Stomach (tissue), 9 donors: Measurements from ENCODE around the gene ANKRD44. TPM values are rescaled to one million over a fixed set of nuclear protein-coding genes. Genes with fewer than 3 reads are reported as not detected.

Experiments used
- DNase-seq, 2 donors: peaks; one replicate each; pipeline versions ENCODE4 v3.0.0 to v3.0.0-alpha.2; 2013 to 2019
- H3K27ac ChIP-seq, 5 donors: fragments of 200-600 bp in 4 of 5; sonication (generic) in 4 of 5; one replicate each; pipeline ENCODE4 v1.5.1; 2013 to 2019; ENCODE audit warnings: mild to moderate bottlenecking in 1 of 5, moderate library complexity in 1 of 5
- H3K27me3 ChIP-seq, 3 donors: fragments of 200-600 bp; sonication (generic); one replicate each; pipeline ENCODE4 v1.5.1; 2017 to 2019; ENCODE audit warnings: mixed run types in 1 of 3
- H3K36me3 ChIP-seq, 4 donors: fragments of 200-600 bp; sonication (generic); 1 replicate in 3 of 4; 2 replicates in 1 of 4; pipeline ENCODE4 v1.5.1; 2016 to 2019
- H3K4me1 ChIP-seq, 4 donors: fragments of 200-600 bp; sonication (generic); one replicate each; pipeline ENCODE4 v1.5.1; 2016 to 2019
- H3K4me3 ChIP-seq, 4 donors: fragments of 200-600 bp; sonication (generic) in 3 of 4; one replicate each; pipeline ENCODE4 v1.5.1; 2016 to 2019; ENCODE audit warnings: mild to moderate bottlenecking in 1 of 4
- H3K9me3 ChIP-seq, 4 donors: fragments of 200-600 bp; sonication (generic); one replicate each; pipeline ENCODE4 v1.5.1; 2016 to 2019
- EP300 ChIP-seq: sonication (generic); formaldehyde crosslinking; IDR thresholded peaks from one replicate; pipeline ENCODE4 v1.6.1; 2017; ENCODE audit warnings: antibody characterized with exemption
- POLR2A ChIP-seq, 4 donors: fragments of 450-650 bp; IDR thresholded peaks; one replicate each; pipeline ENCODE4 v1.6.1; 2016; ENCODE audit warnings: antibody characterized with exemption in 4 of 4, control low read depth in 2 of 4, mild to moderate bottlenecking in 1 of 4, moderate library complexity in 1 of 4
- POLR2AphosphoS5 ChIP-seq, 3 donors: sonication (generic); formaldehyde crosslinking; IDR thresholded peaks; one replicate each; pipeline ENCODE4 v1.6.1; 2016; ENCODE audit warnings: antibody characterized with exemption in 3 of 3
- WGBS, 5 donors: extraction: QIAGEN DNeasy Blood & Tissue Kit in 3 of 5; methylation state at CpG; one replicate each; pipeline versions ENCODE4 v1.1.5 to v1.1.7; 2013 to 2018; 5-methylcytosine and 5-hydroxymethylcytosine counted together
- intact Hi-C: fragments of 100-400 bp; cut with DNase I; formaldehyde crosslinking; loops from one replicate; pipeline ENCODE4 v1.15.1; 2023; ENCODE audit warnings: low total_unique reads
- polyA plus RNA-seq, 3 donors: library from polyadenylated mRNA; stranded (reverse); fragments of 200-250 nt; gene quantifications; one replicate each; pipeline ENCODE4 v1.2.3, GENCODE V29; 2013
- total RNA-seq, 5 donors: library from RNA; depleted of rRNA; stranded (reverse); fragments of >200 nt; gene quantifications; one replicate each; pipeline versions ENCODE4 v1.1.0 to v1.2.3, GENCODE V29; 2014 to 2016
- TF ChIP-seq, protein P1 (sequence below), 7 experiments: fragments of 450-650 bp in 4 of 7; fragments of 200-600 bp in 3 of 7; sonication (generic) in 3 of 7; IDR thresholded peaks; one replicate each; pipeline ENCODE4 v1.5.1; 2016 to 2019; ENCODE audit warnings: antibody characterized with exemption in 7 of 7, control low read depth in 2 of 7, mild to moderate bottlenecking in 1 of 7
- donor health status: healthy with polysubstance abuse.
- donor health status: Bipolar disorder and iron deficiency.
- donor health status: healthy.

ANKRD44 gene
- total and polyA plus RNA-seq, 8 donors: 1.2 to 58.4 (median 7.0) TPM

DNA sequence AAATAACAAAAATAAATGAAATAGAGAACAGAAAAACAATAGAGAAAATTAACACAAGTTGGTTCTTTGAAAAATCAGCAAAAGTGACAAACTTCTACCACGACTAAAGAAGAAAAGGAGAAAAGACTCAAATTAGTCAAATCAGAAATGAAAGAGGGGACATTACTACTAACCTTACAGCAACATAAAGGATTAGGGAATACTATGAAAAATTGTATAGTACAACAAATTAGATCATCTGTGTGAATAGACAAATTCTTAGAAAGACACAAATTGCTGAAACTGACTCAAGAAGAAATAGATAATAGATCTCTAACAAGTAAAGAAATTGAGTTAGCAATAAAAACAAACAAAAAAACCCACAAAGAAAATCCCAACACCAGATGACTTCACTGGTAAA, 335.6 kb downstream of the ANKRD44 start:
- intact Hi-C loops: no loop called here
- no peaks in the 10 kb centered on the region for H3K27me3 ChIP-seq
- peaks cover 0 to 3% (median 0%) of the 10 kb centered on the region in 4 donors for H3K9me3 ChIP-seq
- no peaks in the 10 kb centered on the region for H3K36me3 ChIP-seq
- no peak for DNase-seq
- 70 to 89% (median 75%) methylated on average over 1 of the region's 1 CpG for WGBS, 5 donors
- H3K4me3 ChIP-seq: no peak overlapping the region
- no peaks in the 10 kb centered on the region for H3K4me1 ChIP-seq
- H3K27ac ChIP-seq: no peak overlapping the region
- TF ChIP-seq POLR2A (IDR thresholded peaks at IDR 0.05): no peak
- TF ChIP-seq EP300: no peak
- TF ChIP-seq, protein P1, sequence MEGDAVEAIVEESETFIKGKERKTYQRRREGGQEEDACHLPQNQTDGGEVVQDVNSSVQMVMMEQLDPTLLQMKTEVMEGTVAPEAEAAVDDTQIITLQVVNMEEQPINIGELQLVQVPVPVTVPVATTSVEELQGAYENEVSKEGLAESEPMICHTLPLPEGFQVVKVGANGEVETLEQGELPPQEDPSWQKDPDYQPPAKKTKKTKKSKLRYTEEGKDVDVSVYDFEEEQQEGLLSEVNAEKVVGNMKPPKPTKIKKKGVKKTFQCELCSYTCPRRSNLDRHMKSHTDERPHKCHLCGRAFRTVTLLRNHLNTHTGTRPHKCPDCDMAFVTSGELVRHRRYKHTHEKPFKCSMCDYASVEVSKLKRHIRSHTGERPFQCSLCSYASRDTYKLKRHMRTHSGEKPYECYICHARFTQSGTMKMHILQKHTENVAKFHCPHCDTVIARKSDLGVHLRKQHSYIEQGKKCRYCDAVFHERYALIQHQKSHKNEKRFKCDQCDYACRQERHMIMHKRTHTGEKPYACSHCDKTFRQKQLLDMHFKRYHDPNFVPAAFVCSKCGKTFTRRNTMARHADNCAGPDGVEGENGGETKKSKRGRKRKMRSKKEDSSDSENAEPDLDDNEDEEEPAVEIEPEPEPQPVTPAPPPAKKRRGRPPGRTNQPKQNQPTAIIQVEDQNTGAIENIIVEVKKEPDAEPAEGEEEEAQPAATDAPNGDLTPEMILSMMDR (IDR thresholded peaks at IDR 0.05): no peak
- TF ChIP-seq POLR2AphosphoS5 (IDR thresholded peaks at IDR 0.05): no peak

DNA sequence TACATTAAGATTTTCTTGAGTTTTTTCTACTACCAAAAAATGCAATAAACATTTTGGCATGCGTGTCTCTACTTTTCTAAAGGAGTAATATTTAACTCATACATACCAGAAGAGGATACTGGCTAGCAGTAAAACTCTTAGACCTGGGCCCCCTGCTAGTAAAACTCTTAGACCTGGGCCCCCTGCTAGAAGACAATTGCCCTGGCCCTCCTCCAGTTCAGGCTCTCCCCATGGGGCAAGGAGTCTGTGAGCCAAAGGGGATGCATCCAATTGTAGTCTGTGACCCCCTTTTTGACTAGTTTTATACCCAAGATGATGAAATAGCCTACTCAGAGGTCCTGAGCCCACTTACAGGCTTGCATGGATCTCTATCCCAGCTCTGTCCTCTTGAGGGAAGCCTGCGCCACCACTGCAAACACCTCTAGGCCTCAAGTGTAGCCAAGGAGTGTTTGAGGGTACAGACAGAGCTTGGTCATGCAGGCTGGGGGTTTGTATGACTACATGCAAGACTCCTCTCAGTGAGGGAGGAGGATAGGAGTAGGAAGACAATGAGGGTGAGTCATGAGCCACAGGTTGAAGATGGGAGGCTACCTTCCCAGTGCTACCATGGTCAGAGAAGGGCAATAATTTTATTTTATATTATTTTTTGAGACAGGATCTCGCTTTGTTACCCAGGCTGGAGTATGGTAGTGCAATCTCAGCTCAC, 338.9 kb downstream of the ANKRD44 start:
- H3K4me3 ChIP-seq: no peak overlapping the region
- no peak for TF ChIP-seq POLR2AphosphoS5 (IDR thresholded peaks at IDR 0.05)
- TF ChIP-seq EP300: no peak
- no peak for TF ChIP-seq POLR2A (IDR thresholded peaks at IDR 0.05)
- TF ChIP-seq, protein P1 (IDR thresholded peaks at IDR 0.05): no peak
- peaks cover 0 to 3% (median 0%) of the 10 kb centered on the region in 4 donors for H3K9me3 ChIP-seq
- peaks cover 0 to 8% (median 2%) of the 10 kb centered on the region in 4 donors for H3K4me1 ChIP-seq
- 60 to 92% (median 73%) methylated on average over 3 of the region's 3 CpGs for WGBS, 5 donors
- DNase-seq: no peak
- intact Hi-C loops: no loop called here
- H3K27ac ChIP-seq: no peak overlapping the region
- no peaks in the 10 kb centered on the region for H3K27me3 ChIP-seq
- no peaks in the 10 kb centered on the region for H3K36me3 ChIP-seq

DNA sequence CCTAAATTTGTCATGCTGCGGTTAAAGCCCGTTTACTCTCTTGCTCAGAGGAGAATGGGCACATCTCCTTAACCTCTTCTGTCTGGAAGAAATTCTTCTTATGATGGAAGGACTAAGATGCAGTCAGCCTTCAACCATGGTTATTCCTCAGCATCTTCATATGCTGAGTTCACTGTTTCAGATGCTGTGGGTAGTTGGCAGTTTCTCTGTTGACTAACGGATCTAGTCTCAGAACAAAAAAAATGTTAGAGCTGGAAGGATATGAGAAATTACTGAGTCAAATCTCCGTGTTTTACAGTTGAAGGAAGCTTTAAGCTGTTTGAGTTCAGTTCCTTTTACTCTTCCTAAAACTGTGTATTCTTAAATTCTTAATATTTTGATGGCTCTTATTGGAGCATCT, 340.5 kb downstream of the ANKRD44 start:
- H3K4me3 ChIP-seq: no peak overlapping the region
- H3K27ac ChIP-seq: no peak overlapping the region
- H3K9me3 ChIP-seq: no peaks in the 10 kb centered on the region
- WGBS, 5 donors: 56 to 79% (median 70%) methylated on average over 4 of the region's 4 CpGs
- TF ChIP-seq, protein P1 (IDR thresholded peaks at IDR 0.05): no peak
- no peak for TF ChIP-seq POLR2A (IDR thresholded peaks at IDR 0.05)
- no peak for TF ChIP-seq POLR2AphosphoS5 (IDR thresholded peaks at IDR 0.05)
- no peak for TF ChIP-seq EP300
- H3K27me3 ChIP-seq: no peaks in the 10 kb centered on the region
- H3K36me3 ChIP-seq: no peaks in the 10 kb centered on the region
- no peak for DNase-seq
- intact Hi-C loops: no loop called here
- peaks cover 0 to 16% (median 2%) of the 10 kb centered on the region in 4 donors for H3K4me1 ChIP-seq

DNA sequence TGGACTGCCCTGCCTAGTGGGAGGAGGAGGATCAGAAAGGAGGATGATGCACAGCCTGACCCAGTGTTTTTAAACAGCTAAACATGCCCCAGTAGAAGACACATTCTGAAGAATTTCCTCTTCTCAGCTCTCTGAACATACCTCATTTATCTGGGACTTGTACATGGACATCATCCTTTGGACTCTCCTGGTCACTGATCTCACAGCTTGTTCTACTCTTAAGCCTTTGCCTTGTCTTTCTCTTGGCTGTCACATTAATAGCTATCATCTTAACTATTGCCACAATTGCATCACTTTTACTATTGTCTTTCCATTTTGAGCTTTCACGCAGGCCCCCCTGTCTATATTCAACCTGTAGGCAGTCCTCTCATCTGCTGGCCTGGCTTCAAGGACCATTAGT, 342.1 kb downstream of the ANKRD44 start:
- H3K9me3 ChIP-seq: no peaks in the 10 kb centered on the region
- no peaks in the 10 kb centered on the region for H3K27me3 ChIP-seq
- no peak overlapping the region for H3K4me3 ChIP-seq
- no peak overlapping the region for H3K27ac ChIP-seq
- H3K36me3 ChIP-seq: no peaks in the 10 kb centered on the region
- TF ChIP-seq, protein P1 (IDR thresholded peaks at IDR 0.05): no peak
- TF ChIP-seq POLR2A (IDR thresholded peaks at IDR 0.05) (no peak), EP300 (no peak), POLR2AphosphoS5 (IDR thresholded peaks at IDR 0.05) (no peak)
- peaks cover 0 to 17% (median 2%) of the 10 kb centered on the region in 4 donors for H3K4me1 ChIP-seq
- intact Hi-C loops: no loop called here
- no peak for DNase-seq
- 95 to 100% (median 98%) methylated on average over 1 of the region's 1 CpG for WGBS, 5 donors
